GM18907 (cell line): ENCODE measurements around the gene SGSM1.
"Not testable (repeated sequence)": the region's sequence is repeated elsewhere in the genome, so short reads cannot be mapped to it uniquely, and the experiment has no call there.

Source experiments
- ATAC-seq: cut with Tn5 transposase; IDR thresholded peaks from one replicate; pipeline ENCODE4 v1.9.1; 2021; ENCODE audit warnings: mild to moderate bottlenecking, moderate library complexity; ENCODE audit not compliant: unreplicated experiment

The SGSM1 gene

GRCh38 chr22:24893341-24894070 lies 87.5 kb downstream of the SGSM1 start:
- no peak for ATAC-seq

DNA sequence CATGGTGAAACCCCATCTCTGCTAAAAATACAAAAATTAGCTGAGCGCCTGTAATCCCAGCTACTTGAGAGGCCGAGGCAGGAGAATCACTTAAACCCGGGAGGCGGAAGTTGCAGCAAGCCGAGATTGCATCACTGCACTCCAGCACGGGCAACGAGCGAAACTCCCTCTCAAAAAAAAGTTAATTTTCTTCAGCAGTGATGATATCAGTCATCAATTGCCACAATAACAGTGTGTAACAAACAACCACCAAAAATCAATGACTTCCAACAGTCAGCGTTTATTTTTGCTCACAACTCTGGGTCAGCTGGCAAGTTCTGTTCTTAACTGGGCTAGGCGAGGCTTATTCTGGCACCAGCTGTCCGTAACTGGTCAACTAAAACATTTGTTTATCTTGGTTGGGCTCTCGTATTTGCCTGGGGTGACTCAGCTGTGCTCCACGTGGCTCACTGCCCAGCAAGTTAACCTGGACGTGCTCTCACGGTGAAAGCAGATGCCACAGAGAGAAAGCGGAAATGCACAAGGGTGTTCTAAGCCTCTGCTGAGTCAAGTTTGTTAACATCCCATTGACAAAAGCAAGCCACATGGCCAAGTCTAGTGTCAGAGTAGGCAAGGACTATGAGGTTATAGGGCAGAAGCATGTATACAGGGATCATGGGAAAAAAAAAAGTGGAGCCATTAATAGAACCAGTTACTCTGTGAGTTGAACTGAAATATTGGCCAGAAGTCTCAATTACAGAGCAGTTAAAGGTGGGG lies 88.4 kb downstream of the SGSM1 start:
- ATAC-seq = no peak

GRCh38 chr22:24894998-24895397 lies 89.0 kb downstream of the SGSM1 start:
- ATAC-seq = no peak

- no peak for ATAC-seq
Measured at GRCh38 chr22:24901448-24901847, 95.4 kb downstream of the SGSM1 start.

DNA sequence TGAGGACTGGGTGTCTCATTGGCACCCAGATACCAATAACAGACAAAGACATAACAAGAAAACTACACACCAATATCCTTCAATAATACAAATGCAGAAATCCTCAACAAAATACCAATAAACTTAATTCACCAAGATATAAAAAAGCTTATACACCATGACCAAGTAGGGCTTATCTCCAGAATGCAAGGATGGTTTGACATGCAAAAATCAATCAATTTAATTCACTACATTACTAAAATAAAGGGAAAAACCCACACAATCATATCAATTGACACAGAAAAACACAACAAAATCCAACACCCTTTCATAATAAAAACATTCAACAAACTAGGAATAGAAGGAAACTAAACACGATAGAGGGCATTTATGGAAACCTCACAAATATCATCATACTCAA lies 99.9 kb downstream of the SGSM1 start:
- ATAC-seq = no peak

GRCh38 chr22:24907101-24907500 lies 101.1 kb downstream of the SGSM1 start:
- not testable (repeated sequence) for ATAC-seq

GRCh38 chr22:24920029-24920428 lies 114.0 kb downstream of the SGSM1 start:
- ATAC-seq = no peak

DNA sequence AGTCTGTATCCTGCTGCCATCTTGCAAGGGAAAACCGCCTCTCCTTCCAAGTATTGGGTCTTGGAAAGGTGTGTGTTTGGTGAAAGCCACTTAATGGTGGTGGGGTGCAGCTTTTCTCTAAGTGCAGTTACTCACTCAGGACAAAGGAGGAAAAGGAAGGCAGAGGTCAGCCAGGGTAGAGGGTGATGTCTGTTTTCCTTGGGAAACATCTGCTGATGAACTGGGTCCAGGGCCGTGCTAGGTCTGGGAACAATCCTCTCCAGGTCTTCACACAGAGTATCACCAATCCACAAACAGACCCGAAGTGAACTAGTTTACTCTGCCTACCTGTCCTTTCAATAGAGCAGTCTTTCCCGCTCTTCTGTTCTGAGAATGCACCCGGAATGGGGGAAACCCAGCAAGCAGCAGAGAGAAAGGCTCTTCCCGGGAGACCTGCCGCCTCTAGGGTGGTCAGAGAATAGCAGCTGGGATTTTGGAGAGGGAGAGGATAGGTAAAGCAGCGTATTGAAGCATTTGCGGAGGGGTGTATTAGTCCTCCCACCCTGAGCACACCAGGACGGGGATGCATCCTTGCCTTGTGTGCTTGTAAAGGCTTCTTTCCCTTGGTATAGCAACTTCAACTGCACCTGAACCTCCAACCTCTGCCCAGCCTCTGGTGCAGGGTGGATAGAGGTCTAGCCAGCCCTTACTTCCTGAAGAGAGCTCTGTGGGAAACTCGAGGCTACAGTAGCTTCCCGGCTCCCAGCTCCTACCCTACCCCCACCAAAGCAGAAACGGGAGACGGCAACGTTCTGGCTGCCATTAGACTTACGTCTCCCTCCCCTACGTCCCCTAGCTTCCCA lies 119.8 kb downstream of the SGSM1 start:
- ATAC-seq = no peak

DNA sequence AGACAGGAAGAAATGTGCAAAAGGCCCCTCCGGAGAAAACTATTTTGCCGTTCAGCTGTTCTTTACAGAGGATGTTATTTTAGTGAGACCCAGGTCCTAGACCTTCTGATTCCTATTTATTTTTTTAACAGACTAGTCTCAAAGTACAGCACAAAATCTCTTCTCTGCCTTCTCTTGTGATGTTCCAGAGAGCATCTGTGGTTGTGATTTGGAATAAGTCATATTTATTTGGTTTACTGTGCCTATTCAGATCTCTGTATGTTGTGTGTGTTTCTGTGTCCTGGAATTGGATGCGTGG lies 120.4 kb downstream of the SGSM1 start:
- ATAC-seq = no peak

DNA sequence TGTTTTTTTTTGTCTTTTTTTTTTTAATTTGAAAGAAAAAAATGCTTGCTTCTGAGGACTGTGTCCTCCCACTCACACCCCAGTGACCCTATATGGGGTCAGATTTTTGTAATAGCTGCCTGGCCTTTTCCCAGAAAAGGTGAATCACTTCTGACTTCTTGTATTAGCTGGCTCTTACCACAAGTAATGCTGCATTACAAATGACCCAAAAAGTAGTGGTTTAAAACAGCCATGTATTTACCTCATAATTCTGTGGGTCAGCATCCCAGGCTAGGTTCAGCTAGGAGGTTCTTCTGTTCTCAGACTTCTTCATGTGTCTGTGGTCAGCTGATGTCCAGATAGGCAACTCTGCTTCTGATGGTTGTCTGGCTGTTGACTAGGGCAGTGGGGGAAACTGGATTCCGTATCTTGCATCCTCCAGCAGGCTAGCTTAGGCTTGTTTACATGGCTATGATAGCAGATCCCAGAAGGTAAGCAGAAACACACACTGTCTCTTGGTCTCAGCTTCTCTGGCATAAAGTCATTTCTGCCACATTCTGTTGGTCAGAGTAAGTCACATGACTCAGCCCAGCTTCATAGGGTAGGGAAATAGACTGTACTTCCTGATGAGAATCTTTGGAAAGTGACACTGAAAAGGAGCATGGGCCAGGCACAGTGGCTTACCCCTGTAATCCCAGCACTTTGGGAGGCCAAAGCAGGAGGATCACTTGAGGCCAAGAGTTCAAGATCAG lies 121.0 kb downstream of the SGSM1 start:
- ATAC-seq = no peak

DNA sequence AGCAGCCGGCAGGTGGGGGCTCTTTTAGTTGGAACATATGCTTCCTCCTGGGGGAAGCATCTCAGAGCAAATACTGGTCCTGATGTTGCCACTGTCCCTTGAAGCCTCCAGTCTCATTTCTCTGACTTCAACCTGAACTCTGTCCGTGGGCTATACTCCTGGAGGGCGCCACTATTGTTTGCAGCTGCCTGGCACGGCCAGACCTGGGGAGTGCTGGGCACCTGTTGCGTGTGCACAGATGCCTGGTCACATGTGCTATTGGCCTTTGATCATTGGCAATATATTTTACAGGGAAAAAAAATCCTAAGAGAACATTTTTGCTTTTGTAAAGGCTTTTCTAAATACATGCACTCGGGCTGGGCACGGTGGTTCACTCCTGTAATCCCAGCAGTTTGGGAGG lies 122.3 kb downstream of the SGSM1 start:
- ATAC-seq = no peak

- no peak for ATAC-seq
Measured at GRCh38 chr22:24930678-24931077, 124.7 kb downstream of the SGSM1 start.

DNA sequence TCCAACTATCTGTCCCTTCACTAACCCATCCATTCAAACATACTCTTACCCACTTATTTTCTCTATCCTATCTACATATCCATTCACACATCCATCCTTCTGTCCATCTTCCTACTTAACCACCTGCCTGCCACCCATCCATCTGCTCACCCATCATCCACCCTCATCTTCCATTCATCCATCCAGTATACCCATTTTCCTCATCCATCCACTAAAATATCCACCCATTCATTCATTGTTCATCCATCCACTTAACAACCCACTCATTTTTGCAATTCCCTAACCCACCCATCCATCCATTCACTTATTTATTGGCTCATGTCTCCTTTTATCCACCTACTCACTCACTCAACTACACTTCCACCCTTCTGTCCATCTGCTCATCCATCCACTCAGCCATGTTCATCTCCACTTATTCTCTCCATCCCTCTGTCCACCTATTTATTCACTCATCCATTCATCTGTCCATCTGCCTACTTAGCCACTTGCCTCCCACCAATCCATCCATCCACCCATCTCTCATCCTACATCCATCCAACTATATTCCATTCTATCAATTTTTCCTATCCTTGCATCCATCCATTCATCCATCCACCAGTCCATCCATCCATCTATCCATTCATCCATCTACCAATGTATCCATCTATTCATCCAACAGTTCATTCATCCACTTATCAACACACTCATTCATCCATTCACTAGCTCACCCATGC lies 129.9 kb downstream of the SGSM1 start:
- ATAC-seq = no peak

GRCh38 chr22:24937114-24937513 lies 131.1 kb downstream of the SGSM1 start:
- no peak for ATAC-seq

DNA sequence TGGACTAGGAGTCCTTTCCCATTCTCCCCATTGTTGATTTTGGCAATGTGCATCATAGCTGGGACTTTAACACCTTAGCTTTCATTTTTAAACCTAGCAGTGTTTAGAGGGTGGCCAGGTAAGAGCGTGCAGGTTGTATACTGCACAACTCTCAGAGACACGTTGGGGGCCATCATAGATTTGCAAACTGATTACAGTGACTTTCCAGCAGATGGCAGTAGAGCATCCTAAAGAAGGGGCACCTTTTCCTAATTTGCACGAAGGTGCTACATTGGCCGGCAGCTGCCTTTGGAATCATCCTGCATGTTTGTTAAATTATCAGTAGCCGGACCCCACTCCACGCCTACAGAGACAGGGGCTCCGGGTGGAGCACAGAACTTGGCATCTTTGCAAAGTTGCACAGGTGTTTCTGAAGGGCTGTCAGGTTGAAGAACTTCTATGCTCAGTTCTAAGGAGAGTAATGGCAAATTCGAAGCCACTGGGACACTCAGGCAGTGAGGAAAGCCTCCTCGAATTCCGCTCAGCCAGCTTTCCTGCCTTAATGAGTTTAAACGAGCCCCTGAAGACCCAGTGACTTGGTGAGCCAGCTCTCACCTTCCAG lies 132.8 kb downstream of the SGSM1 start:
- no peak for ATAC-seq

DNA sequence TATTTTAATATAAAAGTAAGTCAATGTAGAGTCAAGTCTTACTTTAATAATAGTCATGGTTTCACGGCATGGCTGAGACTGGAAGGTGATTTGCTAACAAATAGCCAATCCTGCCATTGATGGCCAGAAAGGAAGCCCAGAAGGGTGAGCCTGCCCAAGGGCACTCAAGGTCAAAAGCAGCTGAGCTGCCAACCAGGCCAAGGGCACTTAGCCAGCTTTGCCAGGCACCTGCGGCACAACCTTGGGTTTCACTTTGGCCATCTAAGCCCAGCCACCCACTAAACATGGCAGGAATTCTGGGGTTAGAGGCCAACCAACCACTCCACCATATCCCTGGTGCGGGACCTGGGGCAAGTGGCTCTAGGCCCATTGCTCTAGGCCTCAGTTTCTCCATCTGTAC lies 136.3 kb downstream of the SGSM1 start:
- no peak for ATAC-seq

- ATAC-seq = no peak
Measured at GRCh38 chr22:24944217-24944937, 138.4 kb downstream of the SGSM1 start.

- ATAC-seq = no peak
Measured at GRCh38 chr22:24945430-24945829, 139.4 kb downstream of the SGSM1 start.

DNA sequence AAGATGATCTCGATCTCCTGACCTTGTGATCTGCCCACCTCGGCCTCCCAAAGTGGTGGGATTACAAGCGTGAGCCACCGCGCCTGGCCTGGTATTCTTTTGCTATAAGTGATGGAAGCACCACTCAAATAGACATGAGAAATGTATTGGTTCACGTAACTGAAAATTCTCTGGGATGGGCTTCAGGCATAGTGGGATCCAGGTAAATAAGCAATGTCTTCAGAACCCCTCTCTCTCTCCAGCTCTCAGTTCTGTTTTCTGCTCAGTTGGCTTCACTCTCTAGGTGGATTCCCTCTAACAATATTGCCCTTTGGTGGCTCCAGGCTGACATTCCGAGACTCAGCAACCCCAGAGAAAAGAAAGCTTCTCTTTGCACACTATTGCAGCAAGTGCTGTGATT lies 141.4 kb downstream of the SGSM1 start:
- no peak for ATAC-seq
